Measurements from ENCODE around the gene CTSE.

The CTSE gene

GRCh38 chr1:206040328-206040727 is 16.6 kb upstream of the CTSE start:
- H3K4me3 ChIP-seq (ENCODE audit: low read depth, low read length), result no peak overlapping the region
- in situ Hi-C loops (cut with HindIII; ENCODE audit: low sequenced_read_pairs), result no loop called here
- no peak for TF ChIP-seq CTCF (IDR thresholded peaks at IDR 0.05; ENCODE audit: low read depth, low read length, missing control alignments)
- DNase-seq (ENCODE audit: low read depth), result no peak

GRCh38 chr1:206039046-206039973 is 15.6 kb upstream of the CTSE start:
- DNase-seq (ENCODE audit: low read depth), result no peak
- in situ Hi-C loops (cut with HindIII; ENCODE audit: low sequenced_read_pairs), result no loop called here
- H3K4me3 ChIP-seq (ENCODE audit: low read depth, low read length), result no peak overlapping the region
- no peak for TF ChIP-seq CTCF (IDR thresholded peaks at IDR 0.05; ENCODE audit: low read depth, low read length, missing control alignments)

- in situ Hi-C loops (cut with HindIII; ENCODE audit: low sequenced_read_pairs), result no loop called here
- DNase-seq (ENCODE audit: low read depth), result no peak
- no peak overlapping the region for H3K4me3 ChIP-seq (ENCODE audit: low read depth, low read length)
- no peak for TF ChIP-seq CTCF (IDR thresholded peaks at IDR 0.05; ENCODE audit: low read depth, low read length, missing control alignments)
These were observed 13.9 kb upstream of the CTSE start for GRCh38 chr1:206037581-206037980.

- in situ Hi-C loops (cut with HindIII; ENCODE audit: low sequenced_read_pairs), result no loop called here
- no peak overlapping the region for H3K4me3 ChIP-seq (ENCODE audit: low read depth, low read length)
- no peak for DNase-seq (ENCODE audit: low read depth)
- TF ChIP-seq CTCF (IDR thresholded peaks at IDR 0.05; ENCODE audit: low read depth, low read length, missing control alignments), result no peak
These were observed 13.2 kb upstream of the CTSE start for GRCh38 chr1:206036663-206037455.

- DNase-seq (ENCODE audit: low read depth), result no peak
- H3K4me3 ChIP-seq (ENCODE audit: low read depth, low read length), result no peak overlapping the region
- no peak for TF ChIP-seq CTCF (IDR thresholded peaks at IDR 0.05; ENCODE audit: low read depth, low read length, missing control alignments)
- in situ Hi-C loops (cut with HindIII; ENCODE audit: low sequenced_read_pairs), result no loop called here
These were observed 11.3 kb upstream of the CTSE start for GRCh38 chr1:206035027-206035426.

- TF ChIP-seq CTCF (IDR thresholded peaks at IDR 0.05; ENCODE audit: low read depth, low read length, missing control alignments), result no peak
- no peak overlapping the region for H3K4me3 ChIP-seq (ENCODE audit: low read depth, low read length)
- no peak for DNase-seq (ENCODE audit: low read depth)
- in situ Hi-C loops (cut with HindIII; ENCODE audit: low sequenced_read_pairs), result loop anchor here (5.0 kb wide), 1 partner anchor 70 kb away; no protein-coding TSS in a partner anchor
These were observed 8.9 kb upstream of the CTSE start for GRCh38 chr1:206032380-206033140.

Data from astrocyte of the cerebellum (primary cell).